Measurements from ENCODE around the gene ZNF792. TPM values are rescaled to one million over a fixed set of nuclear protein-coding genes. Genes with fewer than 3 reads are reported as not detected.

Gene ZNF792
- 3.1 and 3.7 TPM in 2 replicates for total RNA-seq

DNA sequence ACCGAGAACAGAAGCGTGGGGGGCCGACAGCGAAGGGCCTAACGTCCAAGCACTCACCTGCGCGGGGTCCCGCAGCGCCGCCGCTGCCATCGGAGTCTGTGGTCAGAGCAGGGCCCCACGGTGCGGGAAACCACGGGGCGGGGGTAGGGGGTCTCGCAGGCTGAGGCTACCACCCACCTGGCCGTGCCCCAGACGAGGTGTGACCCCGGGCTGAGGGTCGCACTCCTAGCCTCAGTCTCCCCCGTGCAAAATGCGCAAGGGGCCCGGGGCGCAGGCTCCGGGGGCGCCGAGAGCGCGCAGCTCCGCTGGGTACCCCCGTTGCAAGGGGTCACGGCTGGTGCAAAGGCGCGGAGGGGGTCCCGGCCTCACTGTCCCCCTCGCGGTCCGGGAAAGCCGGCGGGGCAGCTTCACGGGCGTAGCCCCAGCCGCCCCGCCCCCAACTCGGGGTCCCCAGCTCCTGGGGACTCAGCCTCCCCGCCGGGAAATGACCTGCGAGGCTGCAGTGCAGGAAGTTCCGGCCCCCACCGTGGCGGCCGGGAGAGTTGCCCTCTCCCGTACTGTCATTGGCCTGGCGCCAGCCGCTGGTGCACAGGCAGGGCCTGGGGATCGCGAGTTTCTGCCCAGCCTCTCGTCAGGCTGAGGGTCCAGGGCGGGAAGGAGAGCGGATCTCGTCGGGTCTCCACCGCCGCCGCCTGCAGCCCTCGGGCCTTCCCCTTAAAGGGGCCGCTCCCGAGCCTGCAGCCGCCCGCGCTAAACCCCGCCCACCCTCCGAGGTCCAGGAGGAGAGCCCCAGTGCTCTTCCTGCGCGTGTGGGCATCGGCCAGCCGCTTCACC lies at the start of gene ZNF792:
TSS of gene ZNF792 (minus strand) at position 657 of the 834 bp plus-strand sequence. CDS start at position 90, 567 bp downstream.

DNA sequence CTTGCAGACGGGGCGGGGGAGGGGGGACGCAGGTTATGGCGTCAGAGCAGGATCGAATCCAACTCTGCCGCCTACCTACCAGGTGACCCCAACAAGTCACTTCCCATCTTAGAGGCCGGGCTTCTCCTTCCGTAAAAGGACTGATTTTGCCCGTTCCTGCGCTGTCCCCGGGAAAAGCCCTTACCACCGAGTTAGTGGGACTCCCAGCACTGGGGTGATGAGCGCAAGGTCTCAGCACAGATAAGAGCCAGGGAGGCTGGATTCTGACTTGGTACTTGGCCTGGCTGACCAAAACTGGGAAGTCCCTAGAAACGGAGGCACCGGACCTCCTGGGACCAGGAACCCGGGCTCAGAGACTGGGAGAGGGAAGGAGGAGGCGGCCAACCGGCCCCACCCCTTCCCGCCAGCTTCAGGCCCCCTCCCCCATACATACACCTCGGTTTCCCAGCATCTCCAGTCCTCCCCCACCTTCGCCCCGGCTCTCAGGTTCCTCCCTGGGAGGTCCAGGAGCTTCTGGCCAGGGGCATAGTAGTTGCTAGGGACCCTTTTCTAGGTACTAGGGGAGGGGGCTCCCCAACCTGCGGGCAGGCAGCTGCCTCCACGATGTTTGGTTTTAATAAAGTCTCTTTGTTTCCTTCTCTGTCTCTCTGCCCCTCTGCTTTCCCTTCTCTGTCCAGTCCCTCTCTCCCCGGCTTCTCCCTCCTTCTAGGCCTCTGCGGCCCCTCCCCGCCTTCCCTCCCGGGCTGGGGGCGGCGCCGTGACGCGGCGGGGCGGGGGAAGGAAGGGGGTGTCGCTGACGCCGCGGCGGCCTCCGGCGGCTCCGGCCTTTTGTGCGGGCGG lies 35.7 kb upstream of the ZNF792 start, which contains the start of gene GRAMD1A:
TSS of gene GRAMD1A (plus strand) at position 826 of the 840 bp plus-strand sequence. CDS start 156 bp downstream, outside the sequence.

GRCh38 chr19:34926685-34927375 lies 37.2 kb downstream of the ZNF792 start, which contains the start of gene ZNF30:
Gene ZNF30 (plus strand): TSS chr19:34926903. CDS start chr19:34929948, 3,045 bp downstream.

Other genes with a start within 250 kb of the ZNF792 start
- gene ZNF181, start 230.0 kb downstream of the ZNF792 start, total RNA-seq = 8.4 and 9.6 TPM in 2 replicates
- 4.8 and 5.9 TPM in 2 replicates for gene ZNF599, start 191.0 kb downstream of the ZNF792 start, total RNA-seq
- 2.6 and 2.7 TPM in 2 replicates for gene ZNF30, start 37.3 kb downstream of the ZNF792 start, total RNA-seq
- gene GRAMD1A, start 36.1 kb upstream of the ZNF792 start, total RNA-seq = 21.3 and 31.5 TPM in 2 replicates
- 2.2 TPM in 2 replicates for gene SCN1B, start 66.2 kb upstream of the ZNF792 start, total RNA-seq
- not detected in 2 replicates for gene HPN, start 77.5 kb upstream of the ZNF792 start, total RNA-seq
- not detected in 2 replicates for gene FXYD3, start 151.6 kb upstream of the ZNF792 start, total RNA-seq
- gene LGI4, start 170.8 kb upstream of the ZNF792 start, total RNA-seq = under 0.01 and 0.20 TPM in 2 replicates
- gene FXYD1, start 174.6 kb upstream of the ZNF792 start, total RNA-seq = 1.5 TPM in 1 of 2 replicates, not detected in the other
- not detected in 2 replicates for gene FXYD7, start 179.0 kb upstream of the ZNF792 start, total RNA-seq
- gene FXYD5, start 190.5 kb upstream of the ZNF792 start, total RNA-seq = 64.9 and 80.5 TPM in 2 replicates